Type B pancreatic cell (in vitro differentiated cells): Measurements from ENCODE around the gene TMEM51. TPM values are rescaled to one million over a fixed set of nuclear protein-coding genes. Genes with fewer than 3 reads are reported as not detected.

Experiments used
- DNase-seq: peaks from one replicate; pipeline ENCODE4 v3.0.0; 2021; ENCODE audit warnings: mixed read lengths; ENCODE audit not compliant: unreplicated experiment; ENCODE audit errors: extremely low spot score
- H3K27ac Mint-ChIP-seq: 2 replicates; pipeline ENCODE4 v1.8.0; 2021; ENCODE audit warnings: mild to moderate bottlenecking, mixed read lengths
- H3K27me3 Mint-ChIP-seq: 2 replicates; pipeline ENCODE4 v1.8.0; 2021; ENCODE audit warnings: mixed read lengths
- H3K36me3 Mint-ChIP-seq: 2 replicates; pipeline ENCODE4 v1.8.0; 2021; ENCODE audit warnings: mixed read lengths
- H3K4me1 Mint-ChIP-seq: one replicate; pipeline ENCODE4 v1.8.0; 2021; ENCODE audit warnings: mixed read lengths; ENCODE audit not compliant: unreplicated experiment
- H3K4me3 Mint-ChIP-seq: 2 replicates; pipeline ENCODE4 v1.8.0; 2021; ENCODE audit warnings: mild to moderate bottlenecking, mixed read lengths
- H3K9me3 Mint-ChIP-seq: 2 replicates; pipeline ENCODE4 v1.8.0; 2021; ENCODE audit warnings: mixed read lengths
- CTCF ChIP-seq: fragments of 200-600 bp; sonication (generic); conservative IDR thresholded peaks from 2 replicates; pipeline ENCODE4 v1.5.0; 2021; ENCODE audit warnings: antibody characterized with exemption, mild to moderate bottlenecking
- total RNA-seq: library from RNA; stranded (reverse); gene quantifications from 2 replicates; pipeline ENCODE4 v1.2.1, GENCODE V29; 2021; ENCODE audit warnings: low replicate concordance

TMEM51 gene
- total RNA-seq, 1 donor from 2014 or later = 12.5 TPM

GRCh38 chr1:15249081-15249480 lies 95.5 kb downstream of the TMEM51 start:
- H3K4me3 Mint-ChIP-seq = peak overlapping the region; percentile 1
- H3K27ac Mint-ChIP-seq = no peak overlapping the region
- H3K36me3 Mint-ChIP-seq = peaks cover 3% of the 10 kb centered on the region
- H3K27me3 Mint-ChIP-seq = peaks cover 21% of the 10 kb centered on the region
- DNase-seq = no peak
- TF ChIP-seq CTCF = no peak
- peaks cover 35% of the 10 kb centered on the region for H3K4me1 Mint-ChIP-seq
- no peaks in the 10 kb centered on the region for H3K9me3 Mint-ChIP-seq

- Mint-ChIP-seq H3K4me1 (peaks cover 23% of the 10 kb centered on the region), H3K27ac (no peak overlapping the region), H3K27me3 (peaks cover 18% of the 10 kb centered on the region)
Observed at GRCh38 chr1:15251857-15252835, 98.6 kb downstream of the TMEM51 start.

GRCh38 chr1:15254559-15254958 lies 101.0 kb downstream of the TMEM51 start:
- TF ChIP-seq CTCF = no peak
- Mint-ChIP-seq H3K4me3 (no peak overlapping the region), H3K9me3 (no peaks in the 10 kb centered on the region), H3K36me3 (no peaks in the 10 kb centered on the region), H3K4me1 (peaks cover 7% of the 10 kb centered on the region), H3K27ac (no peak overlapping the region), H3K27me3 (peaks cover 6% of the 10 kb centered on the region)
- no peak for DNase-seq

More at GRCh38 chr1:15251857-15252835, 98.6 kb downstream of the TMEM51 start:
- TF ChIP-seq CTCF = no peak
- peak; percentile 47 for DNase-seq
- H3K36me3 Mint-ChIP-seq = peaks cover 3% of the 10 kb centered on the region
- H3K4me3 Mint-ChIP-seq = no peak overlapping the region
- no peaks in the 10 kb centered on the region for H3K9me3 Mint-ChIP-seq

- Mint-ChIP-seq H3K36me3 (no peaks in the 10 kb centered on the region), H3K4me3 (no peak overlapping the region), H3K9me3 (no peaks in the 10 kb centered on the region), H3K4me1 (peaks cover 7% of the 10 kb centered on the region), H3K27ac (no peak overlapping the region), H3K27me3 (no peaks in the 10 kb centered on the region)
- peak; percentile 15 for DNase-seq
- TF ChIP-seq CTCF = no peak
Observed at GRCh38 chr1:15255582-15256149, 102.1 kb downstream of the TMEM51 start.

- no peaks in the 10 kb centered on the region for H3K36me3 Mint-ChIP-seq
- H3K9me3 Mint-ChIP-seq = no peaks in the 10 kb centered on the region
- peak; percentile 37 for DNase-seq
- peaks cover 7% of the 10 kb centered on the region for H3K4me1 Mint-ChIP-seq
- TF ChIP-seq CTCF = no peak
- no peaks in the 10 kb centered on the region for H3K27me3 Mint-ChIP-seq
- no peak overlapping the region for H3K27ac Mint-ChIP-seq
- no peak overlapping the region for H3K4me3 Mint-ChIP-seq
Observed at GRCh38 chr1:15256584-15256983, 103.0 kb downstream of the TMEM51 start.
